Osteocyte (in vitro differentiated cells): ENCODE data around the gene DNAJB6. TPM values are rescaled to one million over a fixed set of nuclear protein-coding genes. Genes with fewer than 3 reads are reported as not detected.

ENCODE experiments used
- DNase-seq: peaks from one replicate; pipeline ENCODE4 v3.0.0; 2021; ENCODE audit warnings: mixed read lengths; ENCODE audit not compliant: unreplicated experiment; ENCODE audit errors: extremely low spot score
- H3K27ac Mint-ChIP-seq: one replicate; pipeline ENCODE4 v1.8.0; 2021; ENCODE audit warnings: mild to moderate bottlenecking, mixed read lengths; ENCODE audit not compliant: unreplicated experiment
- H3K27me3 Mint-ChIP-seq: one replicate; pipeline ENCODE4 v1.8.0; 2021; ENCODE audit warnings: mixed read lengths; ENCODE audit not compliant: unreplicated experiment
- H3K36me3 Mint-ChIP-seq: one replicate; pipeline ENCODE4 v1.8.0; 2021; ENCODE audit warnings: mixed read lengths; ENCODE audit not compliant: unreplicated experiment
- H3K4me1 Mint-ChIP-seq: one replicate; pipeline ENCODE4 v1.8.0; 2021; ENCODE audit warnings: mixed read lengths; ENCODE audit not compliant: unreplicated experiment
- H3K4me3 Mint-ChIP-seq: one replicate; pipeline ENCODE4 v1.8.0; 2021; ENCODE audit warnings: mild to moderate bottlenecking, moderate library complexity, mixed read lengths; ENCODE audit not compliant: unreplicated experiment
- H3K9me3 Mint-ChIP-seq: one replicate; pipeline ENCODE4 v1.8.0; 2021; ENCODE audit warnings: mixed read lengths; ENCODE audit not compliant: unreplicated experiment
- CTCF ChIP-seq: fragments of 200-600 bp; sonication (generic); IDR thresholded peaks from 2 replicates; pipeline ENCODE4 v1.5.0; 2021; ENCODE audit warnings: antibody characterized with exemption, mild to moderate bottlenecking, moderate library complexity
- total RNA-seq: library from RNA; stranded (reverse); gene quantifications from 2 replicates; pipeline ENCODE4 v1.2.1, GENCODE V29; 2021

DNAJB6 gene
- total RNA-seq, 1 donor from 2014 or later = 112 TPM

GRCh38 chr7:157431173-157431950 lies 94.6 kb downstream of the DNAJB6 start:
- Mint-ChIP-seq H3K4me1 (peaks cover 8% of the 10 kb centered on the region), H3K4me3 (no peak overlapping the region), H3K27ac (no peak overlapping the region), H3K27me3 (peaks cover 5% of the 10 kb centered on the region), H3K9me3 (no peaks in the 10 kb centered on the region), H3K36me3 (no peaks in the 10 kb centered on the region)
- no peak for DNase-seq
- TF ChIP-seq CTCF = no peak

GRCh38 chr7:157431951-157432540 lies 95.2 kb downstream of the DNAJB6 start:
- peaks cover 5% of the 10 kb centered on the region for H3K27me3 Mint-ChIP-seq
- H3K4me3 Mint-ChIP-seq = peak overlapping the region; percentile 46
- no peak for DNase-seq
- peaks cover 8% of the 10 kb centered on the region for H3K4me1 Mint-ChIP-seq
- no peak for TF ChIP-seq CTCF
- no peak overlapping the region for H3K27ac Mint-ChIP-seq
- no peaks in the 10 kb centered on the region for H3K36me3 Mint-ChIP-seq
- H3K9me3 Mint-ChIP-seq = no peaks in the 10 kb centered on the region

GRCh38 chr7:157432541-157432956 lies 95.7 kb downstream of the DNAJB6 start:
- H3K9me3 Mint-ChIP-seq = no peaks in the 10 kb centered on the region
- no peak overlapping the region for H3K27ac Mint-ChIP-seq

GRCh38 chr7:157432957-157433576 lies 96.3 kb downstream of the DNAJB6 start:
- peaks cover 8% of the 10 kb centered on the region for H3K4me1 Mint-ChIP-seq
- DNase-seq = no peak
- no peaks in the 10 kb centered on the region for H3K9me3 Mint-ChIP-seq
- no peaks in the 10 kb centered on the region for H3K36me3 Mint-ChIP-seq
- peak overlapping the region; percentile 61 for H3K4me3 Mint-ChIP-seq
- no peak overlapping the region for H3K27ac Mint-ChIP-seq
- H3K27me3 Mint-ChIP-seq = peaks cover 5% of the 10 kb centered on the region
- TF ChIP-seq CTCF = peak; percentile 70

More at GRCh38 chr7:157432541-157432956, 95.7 kb downstream of the DNAJB6 start:
- Mint-ChIP-seq H3K4me3 (peak overlapping the region; percentile 61), H3K4me1 (peaks cover 8% of the 10 kb centered on the region), H3K36me3 (no peaks in the 10 kb centered on the region), H3K27me3 (peaks cover 5% of the 10 kb centered on the region)
- no peak for TF ChIP-seq CTCF
- DNase-seq = peak; percentile 84

GRCh38 chr7:157433628-157434027 lies 96.8 kb downstream of the DNAJB6 start:
- DNase-seq = no peak
- TF ChIP-seq CTCF = no peak
- H3K4me3 Mint-ChIP-seq = no peak overlapping the region
- H3K27me3 Mint-ChIP-seq = peaks cover 5% of the 10 kb centered on the region
- H3K9me3 Mint-ChIP-seq = no peaks in the 10 kb centered on the region
- no peak overlapping the region for H3K27ac Mint-ChIP-seq
- H3K4me1 Mint-ChIP-seq = peaks cover 8% of the 10 kb centered on the region
- H3K36me3 Mint-ChIP-seq = no peaks in the 10 kb centered on the region
